ENCODE results near the gene WFIKKN1. TPM values are rescaled to one million over a fixed set of nuclear protein-coding genes. Genes with fewer than 3 reads are reported as not detected.
A peak's percentile ranks its signal among the peaks of the same experiment; 100 is the strongest.

The WFIKKN1 gene
- total and polyA plus RNA-seq, 2 of the 13 experiments (the other 11 are each of a cell fraction or from before 2014, with no cell fraction given): 1.7 to 4.9 TPM

DNA sequence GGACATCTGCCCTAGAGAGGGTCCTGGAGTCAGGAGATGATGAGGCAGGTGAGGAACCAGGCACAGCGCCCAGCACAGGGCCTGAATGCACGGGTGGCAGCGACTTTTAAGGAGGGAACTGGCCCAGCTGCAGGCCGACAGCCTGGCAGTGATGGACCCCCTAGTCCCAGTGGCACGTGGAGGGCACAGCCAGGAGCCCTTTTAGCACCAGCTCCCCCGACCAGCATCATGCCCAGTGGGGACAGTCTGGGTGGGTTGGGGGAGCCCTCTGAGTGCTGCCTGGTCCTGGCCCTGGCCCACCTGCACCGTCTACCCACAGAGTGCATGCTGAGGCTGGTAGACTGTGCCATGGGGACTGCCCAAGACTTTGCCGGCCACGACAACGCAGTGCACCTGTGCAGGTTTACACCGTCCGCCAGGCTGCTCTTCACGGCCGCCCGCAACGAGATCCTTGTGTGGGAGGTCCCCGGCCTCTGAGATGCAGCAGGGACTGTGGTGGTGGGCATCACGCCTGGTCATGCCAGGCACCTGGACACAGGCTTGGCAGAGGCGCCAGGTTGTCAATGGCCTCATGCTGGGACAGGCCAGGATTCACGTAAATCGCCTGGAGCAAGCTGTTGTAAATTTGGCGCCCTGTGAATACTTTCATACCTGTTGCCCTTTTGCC is 36.5 kb downstream of the WFIKKN1 start (continued):
- TF ChIP-seq, protein P1, sequence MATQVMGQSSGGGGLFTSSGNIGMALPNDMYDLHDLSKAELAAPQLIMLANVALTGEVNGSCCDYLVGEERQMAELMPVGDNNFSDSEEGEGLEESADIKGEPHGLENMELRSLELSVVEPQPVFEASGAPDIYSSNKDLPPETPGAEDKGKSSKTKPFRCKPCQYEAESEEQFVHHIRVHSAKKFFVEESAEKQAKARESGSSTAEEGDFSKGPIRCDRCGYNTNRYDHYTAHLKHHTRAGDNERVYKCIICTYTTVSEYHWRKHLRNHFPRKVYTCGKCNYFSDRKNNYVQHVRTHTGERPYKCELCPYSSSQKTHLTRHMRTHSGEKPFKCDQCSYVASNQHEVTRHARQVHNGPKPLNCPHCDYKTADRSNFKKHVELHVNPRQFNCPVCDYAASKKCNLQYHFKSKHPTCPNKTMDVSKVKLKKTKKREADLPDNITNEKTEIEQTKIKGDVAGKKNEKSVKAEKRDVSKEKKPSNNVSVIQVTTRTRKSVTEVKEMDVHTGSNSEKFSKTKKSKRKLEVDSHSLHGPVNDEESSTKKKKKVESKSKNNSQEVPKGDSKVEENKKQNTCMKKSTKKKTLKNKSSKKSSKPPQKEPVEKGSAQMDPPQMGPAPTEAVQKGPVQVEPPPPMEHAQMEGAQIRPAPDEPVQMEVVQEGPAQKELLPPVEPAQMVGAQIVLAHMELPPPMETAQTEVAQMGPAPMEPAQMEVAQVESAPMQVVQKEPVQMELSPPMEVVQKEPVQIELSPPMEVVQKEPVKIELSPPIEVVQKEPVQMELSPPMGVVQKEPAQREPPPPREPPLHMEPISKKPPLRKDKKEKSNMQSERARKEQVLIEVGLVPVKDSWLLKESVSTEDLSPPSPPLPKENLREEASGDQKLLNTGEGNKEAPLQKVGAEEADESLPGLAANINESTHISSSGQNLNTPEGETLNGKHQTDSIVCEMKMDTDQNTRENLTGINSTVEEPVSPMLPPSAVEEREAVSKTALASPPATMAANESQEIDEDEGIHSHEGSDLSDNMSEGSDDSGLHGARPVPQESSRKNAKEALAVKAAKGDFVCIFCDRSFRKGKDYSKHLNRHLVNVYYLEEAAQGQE (IDR thresholded peaks at IDR 0.05; ENCODE audit: borderline replicate concordance in 1 of 2, low read depth in 1 of 2, low read length in 2 of 2): no peak
- TF ChIP-seq CENPT (CRISPR knock-in tag; IDR thresholded peaks at IDR 0.05; ENCODE audit: low read depth) (no peak), PTBP1 (IDR thresholded peaks at IDR 0.05; ENCODE audit: low read depth, low read length, poor library complexity, severe bottlenecking) (no peak), SOX5 (CRISPR knock-in tag; IDR thresholded peaks at IDR 0.05; ENCODE audit: borderline replicate concordance) (no peak), SP4 (CRISPR knock-in tag; IDR thresholded peaks at IDR 0.05) (no peak), KDM5B (CRISPR knock-in tag; IDR thresholded peaks at IDR 0.05; ENCODE audit: borderline replicate concordance) (no peak), NR2F6 (IDR thresholded peaks at IDR 0.05) (no peak), NR2F6 (CRISPR knock-in tag; IDR thresholded peaks at IDR 0.05) (no peak), KAT8 (CRISPR knock-in tag; IDR thresholded peaks at IDR 0.05) (no peak), REL (CRISPR knock-in tag; conservative IDR thresholded peaks at IDR 0.05) (0 out of 2 replicates have a peak, but pooled peaks have one; percentile 1), TRIM24 (CRISPR knock-in tag; IDR thresholded peaks at IDR 0.05) (no peak), ARNT (IDR thresholded peaks at IDR 0.05) (no peak), HNRNPL (IDR thresholded peaks at IDR 0.05; ENCODE audit: low read depth, low read length) (peak; percentile 51; the same call in 1 of the 2 replicates), ZNF674 (CRISPR knock-in tag; IDR thresholded peaks at IDR 0.05; ENCODE audit: low read depth) (no peak)
- TF ChIP-seq, protein P2, sequence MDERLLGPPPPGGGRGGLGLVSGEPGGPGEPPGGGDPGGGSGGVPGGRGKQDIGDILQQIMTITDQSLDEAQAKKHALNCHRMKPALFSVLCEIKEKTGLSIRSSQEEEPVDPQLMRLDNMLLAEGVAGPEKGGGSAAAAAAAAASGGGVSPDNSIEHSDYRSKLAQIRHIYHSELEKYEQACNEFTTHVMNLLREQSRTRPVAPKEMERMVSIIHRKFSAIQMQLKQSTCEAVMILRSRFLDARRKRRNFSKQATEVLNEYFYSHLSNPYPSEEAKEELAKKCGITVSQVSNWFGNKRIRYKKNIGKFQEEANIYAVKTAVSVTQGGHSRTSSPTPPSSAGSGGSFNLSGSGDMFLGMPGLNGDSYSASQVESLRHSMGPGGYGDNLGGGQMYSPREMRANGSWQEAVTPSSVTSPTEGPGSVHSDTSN (CRISPR knock-in tag; IDR thresholded peaks at IDR 0.05): no peak
- TF ChIP-seq, protein P3, sequence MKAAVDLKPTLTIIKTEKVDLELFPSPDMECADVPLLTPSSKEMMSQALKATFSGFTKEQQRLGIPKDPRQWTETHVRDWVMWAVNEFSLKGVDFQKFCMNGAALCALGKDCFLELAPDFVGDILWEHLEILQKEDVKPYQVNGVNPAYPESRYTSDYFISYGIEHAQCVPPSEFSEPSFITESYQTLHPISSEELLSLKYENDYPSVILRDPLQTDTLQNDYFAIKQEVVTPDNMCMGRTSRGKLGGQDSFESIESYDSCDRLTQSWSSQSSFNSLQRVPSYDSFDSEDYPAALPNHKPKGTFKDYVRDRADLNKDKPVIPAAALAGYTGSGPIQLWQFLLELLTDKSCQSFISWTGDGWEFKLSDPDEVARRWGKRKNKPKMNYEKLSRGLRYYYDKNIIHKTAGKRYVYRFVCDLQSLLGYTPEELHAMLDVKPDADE (CRISPR knock-in tag; IDR thresholded peaks at IDR 0.05): 0 out of 2 replicates have a peak, but pooled peaks have one; percentile 8
- TF ChIP-seq, protein P4, sequence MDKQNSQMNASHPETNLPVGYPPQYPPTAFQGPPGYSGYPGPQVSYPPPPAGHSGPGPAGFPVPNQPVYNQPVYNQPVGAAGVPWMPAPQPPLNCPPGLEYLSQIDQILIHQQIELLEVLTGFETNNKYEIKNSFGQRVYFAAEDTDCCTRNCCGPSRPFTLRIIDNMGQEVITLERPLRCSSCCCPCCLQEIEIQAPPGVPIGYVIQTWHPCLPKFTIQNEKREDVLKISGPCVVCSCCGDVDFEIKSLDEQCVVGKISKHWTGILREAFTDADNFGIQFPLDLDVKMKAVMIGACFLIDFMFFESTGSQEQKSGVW (CRISPR knock-in tag; IDR thresholded peaks at IDR 0.05; ENCODE audit: borderline replicate concordance): no peak
- TF ChIP-seq, protein P5, sequence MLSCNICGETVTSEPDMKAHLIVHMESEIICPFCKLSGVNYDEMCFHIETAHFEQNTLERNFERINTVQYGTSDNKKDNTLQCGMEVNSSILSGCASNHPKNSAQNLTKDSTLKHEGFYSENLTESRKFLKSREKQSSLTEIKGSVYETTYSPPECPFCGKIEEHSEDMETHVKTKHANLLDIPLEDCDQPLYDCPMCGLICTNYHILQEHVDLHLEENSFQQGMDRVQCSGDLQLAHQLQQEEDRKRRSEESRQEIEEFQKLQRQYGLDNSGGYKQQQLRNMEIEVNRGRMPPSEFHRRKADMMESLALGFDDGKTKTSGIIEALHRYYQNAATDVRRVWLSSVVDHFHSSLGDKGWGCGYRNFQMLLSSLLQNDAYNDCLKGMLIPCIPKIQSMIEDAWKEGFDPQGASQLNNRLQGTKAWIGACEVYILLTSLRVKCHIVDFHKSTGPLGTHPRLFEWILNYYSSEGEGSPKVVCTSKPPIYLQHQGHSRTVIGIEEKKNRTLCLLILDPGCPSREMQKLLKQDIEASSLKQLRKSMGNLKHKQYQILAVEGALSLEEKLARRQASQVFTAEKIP (CRISPR knock-in tag; IDR thresholded peaks at IDR 0.05; ENCODE audit: borderline replicate concordance): no peak
- TF ChIP-seq, protein P6, sequence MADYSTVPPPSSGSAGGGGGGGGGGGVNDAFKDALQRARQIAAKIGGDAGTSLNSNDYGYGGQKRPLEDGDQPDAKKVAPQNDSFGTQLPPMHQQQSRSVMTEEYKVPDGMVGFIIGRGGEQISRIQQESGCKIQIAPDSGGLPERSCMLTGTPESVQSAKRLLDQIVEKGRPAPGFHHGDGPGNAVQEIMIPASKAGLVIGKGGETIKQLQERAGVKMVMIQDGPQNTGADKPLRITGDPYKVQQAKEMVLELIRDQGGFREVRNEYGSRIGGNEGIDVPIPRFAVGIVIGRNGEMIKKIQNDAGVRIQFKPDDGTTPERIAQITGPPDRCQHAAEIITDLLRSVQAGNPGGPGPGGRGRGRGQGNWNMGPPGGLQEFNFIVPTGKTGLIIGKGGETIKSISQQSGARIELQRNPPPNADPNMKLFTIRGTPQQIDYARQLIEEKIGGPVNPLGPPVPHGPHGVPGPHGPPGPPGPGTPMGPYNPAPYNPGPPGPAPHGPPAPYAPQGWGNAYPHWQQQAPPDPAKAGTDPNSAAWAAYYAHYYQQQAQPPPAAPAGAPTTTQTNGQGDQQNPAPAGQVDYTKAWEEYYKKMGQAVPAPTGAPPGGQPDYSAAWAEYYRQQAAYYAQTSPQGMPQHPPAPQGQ (CRISPR knock-in tag; IDR thresholded peaks at IDR 0.05; ENCODE audit: borderline replicate concordance): no peak
